Measurements from ENCODE around the gene MYL12B.
"Not testable (repeated sequence)": the region's sequence is repeated elsewhere in the genome, so short reads cannot be mapped to it uniquely, and the experiment has no call there.

MYL12B gene

GRCh38 chr18:3266062-3266608, 4.2 kb downstream of the MYL12B start:
- no peak for TF ChIP-seq CTCF (IDR thresholded peaks at IDR 0.05; ENCODE audit: low read depth, low read length, missing control alignments)
- in situ Hi-C loops (cut with HindIII; ENCODE audit: low sequenced_read_pairs) = no loop called here
- no peak for DNase-seq (ENCODE audit: low read depth)
- no peak overlapping the region for H3K4me3 ChIP-seq (ENCODE audit: low read depth, low read length)

GRCh38 chr18:3268306-3268705, 6.4 kb downstream of the MYL12B start:
- no peak overlapping the region for H3K4me3 ChIP-seq (ENCODE audit: low read depth, low read length)
- DNase-seq (ENCODE audit: low read depth) = no peak
- in situ Hi-C loops (cut with HindIII; ENCODE audit: low sequenced_read_pairs) = no loop called here
- TF ChIP-seq CTCF (IDR thresholded peaks at IDR 0.05; ENCODE audit: low read depth, low read length, missing control alignments) = no peak

GRCh38 chr18:3269241-3269913, 7.4 kb downstream of the MYL12B start:
- H3K4me3 ChIP-seq (ENCODE audit: low read depth, low read length) = no peak overlapping the region
- in situ Hi-C loops (cut with HindIII; ENCODE audit: low sequenced_read_pairs) = no loop called here
- no peak for DNase-seq (ENCODE audit: low read depth)
- no peak for TF ChIP-seq CTCF (IDR thresholded peaks at IDR 0.05; ENCODE audit: low read depth, low read length, missing control alignments)

- H3K4me3 ChIP-seq (ENCODE audit: low read depth, low read length) = no peak overlapping the region
- TF ChIP-seq CTCF (IDR thresholded peaks at IDR 0.05; ENCODE audit: low read depth, low read length, missing control alignments) = no peak
- in situ Hi-C loops (cut with HindIII; ENCODE audit: low sequenced_read_pairs) = no loop called here
- DNase-seq (ENCODE audit: low read depth) = no peak
Measured at GRCh38 chr18:3269914-3270299, 8.0 kb downstream of the MYL12B start.

- in situ Hi-C loops (cut with HindIII; ENCODE audit: low sequenced_read_pairs) = no loop called here
- DNase-seq (ENCODE audit: low read depth) = no peak
- H3K4me3 ChIP-seq (ENCODE audit: low read depth, low read length) = no peak overlapping the region
- TF ChIP-seq CTCF (IDR thresholded peaks at IDR 0.05; ENCODE audit: low read depth, low read length, missing control alignments) = no peak
Measured at GRCh38 chr18:3273042-3273441, 11.1 kb downstream of the MYL12B start.

- DNase-seq (ENCODE audit: low read depth); in situ Hi-C loops (cut with HindIII; ENCODE audit: low sequenced_read_pairs); H3K4me3 ChIP-seq (ENCODE audit: low read depth, low read length): not testable (repeated sequence)
Measured at GRCh38 chr18:3277643-3278213, 15.8 kb downstream of the MYL12B start.
